NCI-H146 treated with DMSO at 0.1 percent for 48 hours (cell line): ENCODE data around the gene LCN6.
"Not testable (repeated sequence)": the region's sequence is repeated elsewhere in the genome, so short reads cannot be mapped to it uniquely, and the experiment has no call there.

ENCODE experiments used
- DNase-seq: peaks from one replicate; lab custom pipeline; 2025; ENCODE audit not compliant: unreplicated experiment; lab: John Stamatoyannopoulos, UW

LCN6 gene

GRCh38 chr9:136784249-136784996 lies 36.1 kb upstream of the LCN6 start:
- no peak for DNase-seq

- no peak for DNase-seq
Measured at GRCh38 chr9:136782452-136782851, 34.1 kb upstream of the LCN6 start.

- DNase-seq: no peak
Measured at GRCh38 chr9:136779808-136780207, 31.5 kb upstream of the LCN6 start.

- DNase-seq: no peak
Measured at GRCh38 chr9:136777359-136777758, 29.0 kb upstream of the LCN6 start.

- DNase-seq: no peak
Measured at GRCh38 chr9:136776947-136777346, 28.6 kb upstream of the LCN6 start.

GRCh38 chr9:136775191-136775590 lies 26.9 kb upstream of the LCN6 start:
- no peak for DNase-seq

- no peak for DNase-seq
Measured at GRCh38 chr9:136774416-136775045, 26.2 kb upstream of the LCN6 start.

- no peak for DNase-seq
Measured at GRCh38 chr9:136773386-136774044, 25.2 kb upstream of the LCN6 start.

- DNase-seq: no peak
Measured at GRCh38 chr9:136771907-136772415, 23.6 kb upstream of the LCN6 start.

GRCh38 chr9:136769710-136770191 lies 21.4 kb upstream of the LCN6 start:
- DNase-seq: peak; percentile 6

- DNase-seq: peak; percentile 75
Measured at GRCh38 chr9:136766410-136767120, 18.2 kb upstream of the LCN6 start.

GRCh38 chr9:136765745-136766409 lies 17.6 kb upstream of the LCN6 start:
- DNase-seq: not testable (repeated sequence)

- DNase-seq: no peak
Measured at GRCh38 chr9:136765041-136765440, 16.7 kb upstream of the LCN6 start.

GRCh38 chr9:136764301-136764891 lies 16.1 kb upstream of the LCN6 start, which contains the start of gene LCN15:
Gene LCN15 (minus strand): TSS chr9:136764518. CDS start chr9:136764488, 30 bp downstream.
- DNase-seq: peak; percentile 82

- no peak for DNase-seq
Measured at GRCh38 chr9:136763649-136764035, 15.3 kb upstream of the LCN6 start.

GRCh38 chr9:136762915-136763648 lies 14.8 kb upstream of the LCN6 start:
- DNase-seq: no peak

GRCh38 chr9:136762221-136762691 lies 13.9 kb upstream of the LCN6 start:
- no peak for DNase-seq

GRCh38 chr9:136761545-136761981 lies 13.2 kb upstream of the LCN6 start:
- DNase-seq: no peak

GRCh38 chr9:136760834-136761544 lies 12.7 kb upstream of the LCN6 start:
- not testable (repeated sequence) for DNase-seq
